LNCaP clone FGC (cell line): ENCODE measurements around the gene SMARCA4.

Experiments used
- DNase-seq: peaks from one replicate; pipeline ENCODE4 v3.0.0-alpha.2; 2011; ENCODE audit warnings: low read depth
- H3K4me3 ChIP-seq: 2 replicates; pipeline ENCODE4 v1.5.1; 2011; ENCODE audit warnings: mild to moderate bottlenecking, low read depth, low read length, control low read depth
- TF ChIP-seq, protein P1 (sequence below): IDR thresholded peaks from 2 replicates; pipeline ENCODE4 v1.5.1; 2012; ENCODE audit warnings: mild to moderate bottlenecking; ENCODE audit not compliant: control insufficient read depth, insufficient read depth; ENCODE audit errors: extremely low read depth

Gene SMARCA4

DNA sequence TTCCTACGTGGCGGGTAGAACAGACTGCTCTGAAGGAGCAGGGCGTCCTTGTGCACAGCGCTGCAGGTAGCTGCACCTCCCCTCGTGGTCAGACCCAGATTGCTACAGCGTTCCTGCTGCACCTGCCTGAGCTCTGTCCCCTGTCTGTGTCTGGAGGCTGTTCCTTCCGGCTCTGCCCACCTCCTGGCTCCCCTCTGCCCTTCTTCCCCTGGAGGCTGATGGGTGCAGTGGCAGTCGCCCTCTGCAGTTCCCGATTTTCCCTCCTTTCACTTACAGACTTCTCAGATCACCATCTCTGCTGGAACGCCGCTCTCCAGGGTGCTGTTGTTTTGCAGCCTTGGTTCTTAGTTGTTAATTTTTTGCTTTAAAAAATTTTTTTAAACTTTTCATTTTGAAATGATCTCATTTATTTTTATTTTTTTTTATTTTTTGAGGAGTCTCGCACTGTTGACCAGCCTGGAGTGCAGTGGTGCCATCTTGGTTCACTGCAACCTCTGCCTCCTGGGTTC lies 53.6 kb downstream of the SMARCA4 start:
- no peak for DNase-seq
- TF ChIP-seq, protein P1, sequence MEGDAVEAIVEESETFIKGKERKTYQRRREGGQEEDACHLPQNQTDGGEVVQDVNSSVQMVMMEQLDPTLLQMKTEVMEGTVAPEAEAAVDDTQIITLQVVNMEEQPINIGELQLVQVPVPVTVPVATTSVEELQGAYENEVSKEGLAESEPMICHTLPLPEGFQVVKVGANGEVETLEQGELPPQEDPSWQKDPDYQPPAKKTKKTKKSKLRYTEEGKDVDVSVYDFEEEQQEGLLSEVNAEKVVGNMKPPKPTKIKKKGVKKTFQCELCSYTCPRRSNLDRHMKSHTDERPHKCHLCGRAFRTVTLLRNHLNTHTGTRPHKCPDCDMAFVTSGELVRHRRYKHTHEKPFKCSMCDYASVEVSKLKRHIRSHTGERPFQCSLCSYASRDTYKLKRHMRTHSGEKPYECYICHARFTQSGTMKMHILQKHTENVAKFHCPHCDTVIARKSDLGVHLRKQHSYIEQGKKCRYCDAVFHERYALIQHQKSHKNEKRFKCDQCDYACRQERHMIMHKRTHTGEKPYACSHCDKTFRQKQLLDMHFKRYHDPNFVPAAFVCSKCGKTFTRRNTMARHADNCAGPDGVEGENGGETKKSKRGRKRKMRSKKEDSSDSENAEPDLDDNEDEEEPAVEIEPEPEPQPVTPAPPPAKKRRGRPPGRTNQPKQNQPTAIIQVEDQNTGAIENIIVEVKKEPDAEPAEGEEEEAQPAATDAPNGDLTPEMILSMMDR = no peak
- no peak overlapping the region for H3K4me3 ChIP-seq

DNA sequence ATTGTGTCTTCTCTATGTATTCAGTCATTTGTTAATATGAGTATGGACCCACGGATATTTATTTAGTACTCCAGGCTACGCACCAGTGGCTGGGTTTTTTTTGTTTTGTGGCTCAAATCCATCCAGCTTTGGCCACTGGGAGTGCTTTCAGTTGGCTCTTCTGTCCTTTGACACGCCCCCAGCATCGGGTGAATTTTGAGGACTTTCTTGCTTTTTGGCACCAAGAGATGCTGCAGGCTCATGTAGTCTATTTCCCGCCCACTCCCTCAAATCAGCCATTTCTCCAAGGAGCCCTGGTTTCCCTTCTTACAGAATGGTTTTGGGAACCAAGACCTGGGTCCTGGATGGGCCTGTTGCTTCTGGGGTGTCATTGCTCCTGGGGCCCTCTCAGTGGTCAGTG lies 55.8 kb downstream of the SMARCA4 start:
- TF ChIP-seq, protein P1 = no peak
- H3K4me3 ChIP-seq = no peak overlapping the region
- DNase-seq = no peak

DNA sequence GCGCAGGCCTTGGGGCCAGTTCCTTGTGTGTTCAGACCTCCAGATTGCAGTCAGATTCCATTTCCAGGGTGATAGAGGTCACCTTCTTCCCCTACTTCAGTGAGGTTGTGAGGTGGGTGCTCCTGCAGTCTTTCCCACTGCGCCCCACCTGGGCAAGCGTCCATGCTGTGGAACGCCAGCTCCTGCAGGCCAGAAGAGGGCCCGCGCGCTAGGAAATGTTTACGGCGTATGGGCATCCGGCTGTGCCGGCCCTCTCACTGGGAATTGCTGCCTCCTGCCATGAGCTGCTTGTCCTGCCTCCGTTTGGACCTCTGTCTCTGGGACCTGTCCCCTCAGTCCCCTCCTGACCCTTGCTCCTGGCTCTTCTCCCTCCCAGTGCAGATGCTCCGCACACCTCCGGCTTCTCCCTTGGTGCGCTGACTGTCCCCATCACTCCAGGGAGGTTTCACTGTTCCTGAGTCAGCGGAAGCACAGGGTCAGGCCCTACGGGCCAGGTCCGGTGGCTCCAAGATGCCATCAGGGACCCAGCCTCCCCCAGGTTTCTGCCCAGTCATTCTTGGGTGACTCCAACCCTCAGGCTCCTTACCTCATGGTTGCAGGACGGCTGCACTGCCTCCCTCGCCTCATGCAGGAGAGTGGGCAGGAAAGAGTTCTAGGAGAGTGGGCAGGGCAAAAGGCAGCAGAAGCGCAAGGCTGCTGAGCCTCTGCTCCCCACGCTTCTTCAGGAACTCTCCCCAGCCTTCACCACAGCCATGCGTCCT lies 56.6 kb downstream of the SMARCA4 start:
- TF ChIP-seq, protein P1 = no peak
- H3K4me3 ChIP-seq = no peak overlapping the region
- DNase-seq = no peak

DNA sequence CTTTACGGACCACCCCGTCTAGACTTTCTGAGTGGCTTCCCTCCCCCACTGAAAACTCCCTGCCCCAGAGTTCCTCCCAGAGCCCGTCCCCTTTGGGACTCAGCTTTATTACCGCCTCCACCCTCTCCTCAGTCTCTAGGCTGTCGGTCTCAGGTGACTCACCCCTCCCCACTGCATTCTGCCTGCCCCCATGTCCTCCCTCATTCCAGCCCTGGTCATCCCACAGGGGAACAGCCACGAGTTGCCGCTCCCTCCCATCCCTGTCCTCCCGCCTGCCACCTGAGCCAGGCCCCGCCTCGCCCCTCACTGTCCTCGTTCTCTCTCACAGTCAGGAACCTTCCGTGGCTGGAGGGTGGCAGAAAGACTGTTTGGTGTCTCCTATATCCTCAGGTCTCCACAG lies 57.3 kb downstream of the SMARCA4 start:
- TF ChIP-seq, protein P1 = no peak
- DNase-seq = no peak
- no peak overlapping the region for H3K4me3 ChIP-seq

DNA sequence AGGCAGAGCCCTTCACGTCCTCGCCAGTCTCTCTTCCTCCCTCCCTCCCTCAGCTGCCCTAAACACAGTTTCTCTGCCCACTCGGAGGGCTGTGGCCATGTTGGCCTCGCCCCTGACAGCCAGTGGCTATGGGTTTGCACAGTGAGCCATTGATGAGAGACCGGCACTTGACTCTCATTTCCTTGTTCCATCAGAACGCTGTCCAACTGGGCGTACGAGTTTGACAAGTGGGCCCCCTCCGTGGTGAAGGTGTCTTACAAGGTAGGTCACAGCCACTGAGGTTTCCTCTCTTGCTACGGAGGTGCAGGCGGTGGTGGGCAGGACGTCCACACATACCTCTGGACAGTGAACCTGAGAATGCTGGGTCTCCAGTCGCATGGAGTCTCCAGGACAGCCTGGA lies 57.9 kb downstream of the SMARCA4 start:
- no peak for DNase-seq
- TF ChIP-seq, protein P1 = no peak

DNA sequence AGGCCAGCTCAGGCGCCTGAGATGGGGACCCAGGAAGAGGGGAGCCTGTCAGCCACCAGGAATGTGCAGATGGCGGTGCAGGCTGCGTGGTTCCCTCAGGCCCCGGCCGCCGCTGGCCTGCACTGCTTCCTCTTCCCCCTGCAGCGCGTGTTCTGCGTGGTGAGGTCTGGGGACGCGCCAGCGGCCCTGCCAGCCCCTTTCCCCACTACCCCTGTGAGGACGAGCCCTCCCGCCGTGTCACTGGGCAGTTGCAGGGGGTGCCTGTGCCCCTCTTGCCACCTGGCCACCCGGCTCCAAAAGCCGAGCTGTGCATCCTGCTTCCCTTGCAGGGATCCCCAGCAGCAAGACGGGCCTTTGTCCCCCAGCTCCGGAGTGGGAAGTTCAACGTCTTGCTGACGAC lies 58.4 kb downstream of the SMARCA4 start:
- TF ChIP-seq, protein P1 = no peak
- DNase-seq = no peak
- H3K4me3 ChIP-seq = no peak overlapping the region

More for the DNA sequence above, 57.9 kb downstream of the SMARCA4 start:
- H3K4me3 ChIP-seq = no peak overlapping the region

DNA sequence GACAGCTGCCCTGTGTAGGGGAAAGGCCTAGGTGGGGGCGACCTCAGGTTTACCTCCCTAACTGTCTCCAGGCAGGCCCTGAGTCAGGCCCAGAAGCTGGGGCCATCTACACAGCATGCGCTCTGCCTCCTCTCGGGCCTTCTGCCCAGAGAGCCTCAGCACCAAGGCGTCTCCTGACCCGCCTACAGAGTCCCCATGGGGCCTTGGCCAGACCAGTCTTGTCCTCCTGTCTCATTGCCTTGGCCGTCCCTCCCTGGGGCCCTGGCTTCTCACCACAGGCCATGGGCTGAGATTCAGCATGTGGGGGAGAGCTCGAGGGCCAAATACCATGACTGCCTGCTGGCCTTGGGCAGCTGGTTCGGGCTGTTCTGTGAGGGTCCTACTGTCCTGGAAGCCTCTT lies 59.0 kb downstream of the SMARCA4 start:
- TF ChIP-seq, protein P1 = no peak
- H3K4me3 ChIP-seq = no peak overlapping the region
- no peak for DNase-seq
